ENCODE results near the gene GSG1.

The GSG1 gene

DNA sequence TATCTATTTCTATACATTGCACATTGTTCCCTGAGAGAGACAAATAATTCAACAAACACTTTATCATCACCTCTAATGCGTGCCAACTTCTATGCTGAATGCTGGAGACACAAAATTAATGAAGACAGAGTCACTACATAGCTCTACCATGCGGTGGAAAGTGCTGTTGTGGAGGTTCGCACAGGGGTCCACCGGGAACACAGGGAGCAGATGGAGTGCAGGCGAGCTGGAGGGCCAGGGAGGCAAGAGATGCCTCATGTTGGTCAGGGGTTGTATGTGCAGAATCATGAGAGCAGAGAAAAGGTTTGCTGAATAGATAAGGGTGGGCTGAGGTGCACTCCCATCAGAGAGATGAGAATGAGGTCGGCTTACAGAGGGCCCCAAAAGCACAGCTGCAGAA is 34.1 kb downstream of the GSG1 start:
- no peak for TF ChIP-seq TEAD4 (IDR thresholded peaks at IDR 0.05)
- no peak for TF ChIP-seq CEBPB (IDR thresholded peaks at IDR 0.05)
- TF ChIP-seq, protein P1, sequence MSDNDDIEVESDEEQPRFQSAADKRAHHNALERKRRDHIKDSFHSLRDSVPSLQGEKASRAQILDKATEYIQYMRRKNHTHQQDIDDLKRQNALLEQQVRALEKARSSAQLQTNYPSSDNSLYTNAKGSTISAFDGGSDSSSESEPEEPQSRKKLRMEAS (IDR thresholded peaks at IDR 0.05) = no peak
- no peak for TF ChIP-seq EGR1 (IDR thresholded peaks at IDR 0.05)
- no peak for TF ChIP-seq TCF12 (IDR thresholded peaks at IDR 0.05; ENCODE audit: low read depth)
- TF ChIP-seq, protein P2, sequence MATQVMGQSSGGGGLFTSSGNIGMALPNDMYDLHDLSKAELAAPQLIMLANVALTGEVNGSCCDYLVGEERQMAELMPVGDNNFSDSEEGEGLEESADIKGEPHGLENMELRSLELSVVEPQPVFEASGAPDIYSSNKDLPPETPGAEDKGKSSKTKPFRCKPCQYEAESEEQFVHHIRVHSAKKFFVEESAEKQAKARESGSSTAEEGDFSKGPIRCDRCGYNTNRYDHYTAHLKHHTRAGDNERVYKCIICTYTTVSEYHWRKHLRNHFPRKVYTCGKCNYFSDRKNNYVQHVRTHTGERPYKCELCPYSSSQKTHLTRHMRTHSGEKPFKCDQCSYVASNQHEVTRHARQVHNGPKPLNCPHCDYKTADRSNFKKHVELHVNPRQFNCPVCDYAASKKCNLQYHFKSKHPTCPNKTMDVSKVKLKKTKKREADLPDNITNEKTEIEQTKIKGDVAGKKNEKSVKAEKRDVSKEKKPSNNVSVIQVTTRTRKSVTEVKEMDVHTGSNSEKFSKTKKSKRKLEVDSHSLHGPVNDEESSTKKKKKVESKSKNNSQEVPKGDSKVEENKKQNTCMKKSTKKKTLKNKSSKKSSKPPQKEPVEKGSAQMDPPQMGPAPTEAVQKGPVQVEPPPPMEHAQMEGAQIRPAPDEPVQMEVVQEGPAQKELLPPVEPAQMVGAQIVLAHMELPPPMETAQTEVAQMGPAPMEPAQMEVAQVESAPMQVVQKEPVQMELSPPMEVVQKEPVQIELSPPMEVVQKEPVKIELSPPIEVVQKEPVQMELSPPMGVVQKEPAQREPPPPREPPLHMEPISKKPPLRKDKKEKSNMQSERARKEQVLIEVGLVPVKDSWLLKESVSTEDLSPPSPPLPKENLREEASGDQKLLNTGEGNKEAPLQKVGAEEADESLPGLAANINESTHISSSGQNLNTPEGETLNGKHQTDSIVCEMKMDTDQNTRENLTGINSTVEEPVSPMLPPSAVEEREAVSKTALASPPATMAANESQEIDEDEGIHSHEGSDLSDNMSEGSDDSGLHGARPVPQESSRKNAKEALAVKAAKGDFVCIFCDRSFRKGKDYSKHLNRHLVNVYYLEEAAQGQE (IDR thresholded peaks at IDR 0.05; ENCODE audit: low read depth) = no peak
- TF ChIP-seq RAD21 (IDR thresholded peaks at IDR 0.05; ENCODE audit: low read depth) = no peak
- no peak for TF ChIP-seq TAF1 (IDR thresholded peaks at IDR 0.05; ENCODE audit: low read depth)
- TF ChIP-seq, protein P3, sequence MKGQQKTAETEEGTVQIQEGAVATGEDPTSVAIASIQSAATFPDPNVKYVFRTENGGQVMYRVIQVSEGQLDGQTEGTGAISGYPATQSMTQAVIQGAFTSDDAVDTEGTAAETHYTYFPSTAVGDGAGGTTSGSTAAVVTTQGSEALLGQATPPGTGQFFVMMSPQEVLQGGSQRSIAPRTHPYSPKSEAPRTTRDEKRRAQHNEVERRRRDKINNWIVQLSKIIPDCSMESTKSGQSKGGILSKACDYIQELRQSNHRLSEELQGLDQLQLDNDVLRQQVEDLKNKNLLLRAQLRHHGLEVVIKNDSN (IDR thresholded peaks at IDR 0.05) = no peak
- no peak for TF ChIP-seq ZBTB7A (IDR thresholded peaks at IDR 0.05; ENCODE audit: low read depth)
- TF ChIP-seq FOXM1 (IDR thresholded peaks at IDR 0.05; ENCODE audit: borderline replicate concordance, low read depth) = no peak
- no peak for TF ChIP-seq EP300 (IDR thresholded peaks at IDR 0.05; ENCODE audit: borderline replicate concordance)
- TF ChIP-seq YY1 (IDR thresholded peaks at IDR 0.05; ENCODE audit: low read depth) = no peak
- TF ChIP-seq NFIC (IDR thresholded peaks at IDR 0.05) = no peak
- TF ChIP-seq CREB1 (IDR thresholded peaks at IDR 0.05; ENCODE audit: low read depth) = no peak

DNA sequence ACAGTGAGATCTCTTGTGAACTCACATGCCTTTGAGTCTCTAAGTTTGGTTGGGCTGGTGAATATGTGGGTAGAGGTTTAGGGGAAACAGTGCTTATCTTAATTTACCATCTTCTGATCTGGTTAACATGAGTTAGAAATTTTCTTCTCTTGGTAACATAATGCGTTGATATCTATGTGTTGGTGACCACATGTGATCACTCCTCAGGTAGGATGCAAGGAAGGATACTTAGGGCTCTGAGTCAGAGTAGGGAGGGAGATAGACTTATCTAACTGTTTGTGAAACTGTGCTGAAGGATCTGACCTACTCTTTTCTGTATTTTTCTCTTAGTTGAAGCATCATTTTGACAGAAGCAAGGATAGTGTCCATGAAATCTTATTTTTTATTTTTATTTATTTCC is 36.1 kb downstream of the GSG1 start:
- TF ChIP-seq FOXM1 (IDR thresholded peaks at IDR 0.05; ENCODE audit: borderline replicate concordance, low read depth) = no peak
- TF ChIP-seq YY1 (IDR thresholded peaks at IDR 0.05; ENCODE audit: low read depth) = no peak
- TF ChIP-seq ZBTB7A (IDR thresholded peaks at IDR 0.05; ENCODE audit: low read depth) = no peak
- TF ChIP-seq EP300 (IDR thresholded peaks at IDR 0.05; ENCODE audit: borderline replicate concordance) = no peak
- TF ChIP-seq CEBPB (IDR thresholded peaks at IDR 0.05) = no peak
- no peak for TF ChIP-seq CREB1 (IDR thresholded peaks at IDR 0.05; ENCODE audit: low read depth)
- TF ChIP-seq, protein P3 (IDR thresholded peaks at IDR 0.05) = no peak
- no peak for TF ChIP-seq EGR1 (IDR thresholded peaks at IDR 0.05)
- no peak for TF ChIP-seq TCF12 (IDR thresholded peaks at IDR 0.05; ENCODE audit: low read depth)
- TF ChIP-seq RAD21 (IDR thresholded peaks at IDR 0.05; ENCODE audit: low read depth) = no peak
- TF ChIP-seq, protein P2 (IDR thresholded peaks at IDR 0.05; ENCODE audit: low read depth) = no peak
- TF ChIP-seq TEAD4 (IDR thresholded peaks at IDR 0.05) = no peak
- TF ChIP-seq, protein P1 (IDR thresholded peaks at IDR 0.05) = no peak
- TF ChIP-seq NFIC (IDR thresholded peaks at IDR 0.05) = no peak

DNA sequence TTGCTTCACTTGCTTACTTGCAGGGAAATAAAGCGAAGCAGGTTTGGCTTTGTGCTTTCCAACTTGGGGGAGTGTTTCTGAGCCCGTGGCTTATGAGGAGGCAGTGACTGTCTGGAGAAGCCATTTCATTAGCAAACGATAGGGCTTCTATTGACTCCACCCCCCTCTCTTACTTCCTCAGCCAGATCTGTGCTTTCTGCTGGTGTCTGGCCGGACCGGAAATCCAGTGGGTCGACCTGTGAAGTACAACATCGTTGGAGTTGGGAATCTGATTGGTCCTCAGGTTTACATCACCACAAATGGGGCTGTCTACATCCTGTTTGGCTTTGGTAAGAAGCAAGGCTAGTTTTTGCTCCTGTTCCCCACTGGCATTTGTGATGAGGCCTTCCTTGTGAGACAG is 37.0 kb downstream of the GSG1 start:
- TF ChIP-seq, protein P1 (IDR thresholded peaks at IDR 0.05) = no peak
- TF ChIP-seq, protein P3 (IDR thresholded peaks at IDR 0.05) = no peak
- no peak for TF ChIP-seq NFIC (IDR thresholded peaks at IDR 0.05)
- no peak for TF ChIP-seq TAF1 (IDR thresholded peaks at IDR 0.05; ENCODE audit: low read depth)
- no peak for TF ChIP-seq EP300 (IDR thresholded peaks at IDR 0.05; ENCODE audit: borderline replicate concordance)
- TF ChIP-seq RAD21 (IDR thresholded peaks at IDR 0.05; ENCODE audit: low read depth) = no peak
- TF ChIP-seq EGR1 (IDR thresholded peaks at IDR 0.05) = no peak
- TF ChIP-seq, protein P2 (IDR thresholded peaks at IDR 0.05; ENCODE audit: low read depth) = no peak
- no peak for TF ChIP-seq CEBPB (IDR thresholded peaks at IDR 0.05)
- TF ChIP-seq YY1 (IDR thresholded peaks at IDR 0.05; ENCODE audit: low read depth) = no peak
- no peak for TF ChIP-seq CREB1 (IDR thresholded peaks at IDR 0.05; ENCODE audit: low read depth)
- TF ChIP-seq TCF12 (IDR thresholded peaks at IDR 0.05; ENCODE audit: low read depth) = no peak
- no peak for TF ChIP-seq ZBTB7A (IDR thresholded peaks at IDR 0.05; ENCODE audit: low read depth)

DNA sequence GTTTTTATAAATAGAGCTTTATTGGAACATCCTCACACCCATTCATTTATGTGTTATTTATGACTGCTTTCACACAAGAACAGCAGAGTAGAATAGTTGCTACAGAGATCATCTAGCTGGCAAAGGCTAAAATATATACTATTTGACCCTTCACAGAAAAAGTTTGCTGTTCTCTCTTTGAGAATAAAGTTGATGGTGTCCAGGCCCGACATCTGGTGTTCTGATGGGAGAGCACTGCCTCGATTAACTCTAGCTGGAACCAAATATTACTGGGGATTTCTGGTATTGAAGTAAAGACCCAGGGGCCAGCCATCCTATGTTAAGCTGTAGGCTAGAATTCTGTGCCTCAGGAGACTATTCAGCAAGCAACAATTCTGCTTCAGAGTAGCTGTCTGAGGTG is 37.5 kb downstream of the GSG1 start:
- TF ChIP-seq EP300 (IDR thresholded peaks at IDR 0.05; ENCODE audit: borderline replicate concordance) (no peak), CREB1 (IDR thresholded peaks at IDR 0.05; ENCODE audit: low read depth) (no peak), RAD21 (IDR thresholded peaks at IDR 0.05; ENCODE audit: low read depth) (no peak), CEBPB (IDR thresholded peaks at IDR 0.05) (no peak), EGR1 (IDR thresholded peaks at IDR 0.05) (no peak), TAF1 (IDR thresholded peaks at IDR 0.05; ENCODE audit: low read depth) (no peak), ZBTB7A (IDR thresholded peaks at IDR 0.05; ENCODE audit: low read depth) (no peak), FOXM1 (IDR thresholded peaks at IDR 0.05; ENCODE audit: borderline replicate concordance, low read depth) (no peak), NFIC (IDR thresholded peaks at IDR 0.05) (no peak), YY1 (IDR thresholded peaks at IDR 0.05; ENCODE audit: low read depth) (no peak)
- TF ChIP-seq, protein P2 (IDR thresholded peaks at IDR 0.05; ENCODE audit: low read depth) = no peak
- TF ChIP-seq, protein P1 (IDR thresholded peaks at IDR 0.05) = no peak
- TF ChIP-seq, protein P3 (IDR thresholded peaks at IDR 0.05) = no peak
